Natural killer cell (primary cell): ENCODE data around the gene MAPKAPK2. TPM values are rescaled to one million over a fixed set of nuclear protein-coding genes. Genes with fewer than 3 reads are reported as not detected.

Experiments
- ATAC-seq, 3 donors: fragments of 150-1000 bp in 2 of 3; fragments of 200-7000 bp in 1 of 3; cut with Tn5 transposase; 1 replicate in 1 of 3; 2 replicates in 2 of 3; pipeline ENCODE4 v1.10.0; 2021; ENCODE audit warnings: mild to moderate bottlenecking in 2 of 3, moderate library complexity in 2 of 3
- DNase-seq, 2 donors: peaks; one replicate each; pipeline versions ENCODE4 v3.0.0 to v3.0.0-alpha.2; 2013 to 2021; ENCODE audit warnings: mixed read lengths in 1 of 2
- H3K27ac ChIP-seq: one replicate; pipeline ENCODE4 v1.5.1; 2013; ENCODE audit warnings: mild to moderate bottlenecking, low read length
- H3K27me3 ChIP-seq: one replicate; pipeline ENCODE4 v1.6.1; 2013; ENCODE audit warnings: low read length; ENCODE audit not compliant: control insufficient read depth, insufficient read depth
- H3K36me3 ChIP-seq: one replicate; pipeline ENCODE4 v1.6.1; 2013; ENCODE audit warnings: low read length; ENCODE audit not compliant: control insufficient read depth, insufficient read depth
- H3K4me1 ChIP-seq: one replicate; pipeline ENCODE4 v1.6.1; 2013; ENCODE audit warnings: low read length; ENCODE audit not compliant: control insufficient read depth, insufficient read depth
- H3K4me3 ChIP-seq: one replicate; pipeline ENCODE4 v1.5.1; 2013; ENCODE audit warnings: low read length
- H3K9me3 ChIP-seq: one replicate; pipeline ENCODE4 v1.6.1; 2013; ENCODE audit warnings: low read length; ENCODE audit not compliant: control insufficient read depth, insufficient read depth
- H3K27ac Mint-ChIP-seq, 2 donors: one replicate each; pipeline ENCODE4 v1.8.0; 2022; ENCODE audit warnings: mild to moderate bottlenecking in 2 of 2, mixed read lengths in 2 of 2, moderate library complexity in 1 of 2
- H3K27me3 Mint-ChIP-seq, 2 donors: one replicate each; pipeline ENCODE4 v1.8.0; 2022; ENCODE audit warnings: low read depth in 2 of 2, mixed read lengths in 2 of 2
- H3K36me3 Mint-ChIP-seq: one replicate; pipeline ENCODE4 v1.8.0; 2022; ENCODE audit warnings: mixed read lengths
- H3K4me1 Mint-ChIP-seq, 2 donors: one replicate each; pipeline ENCODE4 v1.8.0; 2022; ENCODE audit warnings: mixed read lengths in 2 of 2
- H3K4me3 Mint-ChIP-seq: one replicate; pipeline ENCODE4 v1.8.0; 2022; ENCODE audit warnings: mild to moderate bottlenecking, moderate library complexity, mixed read lengths
- H3K9me3 Mint-ChIP-seq, 2 donors: one replicate each; pipeline ENCODE4 v1.8.0; 2022; ENCODE audit warnings: mixed read lengths in 2 of 2
- WGBS: methylation state at CpG from one replicate; pipeline ENCODE4 v1.1.7; 2013; ENCODE audit warnings: missing lambda C conversion rate; ENCODE audit not compliant: insufficient coverage; 5-methylcytosine and 5-hydroxymethylcytosine counted together
- intact Hi-C: fragments of 100-400 bp; cut with micrococcal nuclease; formaldehyde crosslinking; loops from one replicate; pipeline ENCODE4 v1.14.2; 2022
- total RNA-seq, 4 donors: library from RNA; stranded (reverse); fragments of 120-200 nt in 1 of 4; gene quantifications; one replicate each; pipeline versions ENCODE4 v1.2.3 to v1.2.4, GENCODE V29; 2013 to 2022
- TF ChIP-seq, protein P1 (sequence below): fragments of 200-600 bp; IDR thresholded peaks from one replicate; pipeline ENCODE4 v1.8.0; 2022; ENCODE audit warnings: antibody characterized with exemption

The MAPKAPK2 gene
- total RNA-seq, 3 donors from 2014 or later (not counting 1 experiment from before 2014, with no cell fraction given) = 137 to 197 (median 178) TPM

DNA sequence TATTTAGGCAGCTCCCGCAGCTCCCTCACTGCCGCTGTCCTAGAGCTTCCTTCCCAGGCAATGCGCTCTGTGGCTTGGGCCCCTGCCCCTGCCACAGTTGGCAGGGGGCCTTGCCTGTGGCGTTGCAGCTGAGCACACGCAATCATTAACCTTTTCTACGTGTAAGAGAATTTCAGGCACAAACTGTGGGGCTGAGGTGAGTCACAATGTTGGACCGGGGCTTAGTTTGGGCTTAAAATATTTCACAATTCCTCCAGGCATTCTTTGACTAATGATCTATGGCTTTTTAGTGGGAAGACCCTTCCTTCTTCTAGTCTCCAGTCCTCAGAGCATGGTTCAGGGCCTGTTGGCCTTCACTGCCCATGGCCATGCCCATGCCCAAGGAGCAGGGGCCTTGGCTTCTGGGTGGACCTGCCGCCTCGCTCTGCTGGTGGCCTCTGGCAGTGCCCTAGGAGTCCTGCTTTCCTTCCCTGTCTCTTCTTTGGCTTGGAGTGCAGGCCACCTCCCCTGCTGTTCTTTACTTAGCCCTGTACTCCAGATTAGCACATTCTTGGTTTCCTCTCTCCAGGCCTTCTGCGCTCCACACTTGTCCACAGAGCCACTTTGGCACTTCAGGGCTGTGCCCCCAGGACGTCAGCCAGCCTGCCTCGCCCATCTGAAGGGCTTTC lies 39.2 kb downstream of the MAPKAPK2 start:
- no peaks in the 10 kb centered on the region for H3K27me3 Mint-ChIP-seq
- DNase-seq (no peak), ATAC-seq (no peak)
- Histone ChIP-seq H3K4me1 (peaks cover 64% of the 10 kb centered on the region), H3K9me3 (no peaks in the 10 kb centered on the region), H3K36me3 (peaks cover 2% of the 10 kb centered on the region), H3K27me3 (no peaks in the 10 kb centered on the region), H3K27ac (no peak overlapping the region), H3K4me3 (no peak overlapping the region)
- H3K9me3 Mint-ChIP-seq = no peaks in the 10 kb centered on the region
- H3K4me1 Mint-ChIP-seq = peaks cover 62 to 82% of the 10 kb centered on the region in 2 donors
- H3K36me3 Mint-ChIP-seq = no peaks in the 10 kb centered on the region
- TF ChIP-seq, protein P1, sequence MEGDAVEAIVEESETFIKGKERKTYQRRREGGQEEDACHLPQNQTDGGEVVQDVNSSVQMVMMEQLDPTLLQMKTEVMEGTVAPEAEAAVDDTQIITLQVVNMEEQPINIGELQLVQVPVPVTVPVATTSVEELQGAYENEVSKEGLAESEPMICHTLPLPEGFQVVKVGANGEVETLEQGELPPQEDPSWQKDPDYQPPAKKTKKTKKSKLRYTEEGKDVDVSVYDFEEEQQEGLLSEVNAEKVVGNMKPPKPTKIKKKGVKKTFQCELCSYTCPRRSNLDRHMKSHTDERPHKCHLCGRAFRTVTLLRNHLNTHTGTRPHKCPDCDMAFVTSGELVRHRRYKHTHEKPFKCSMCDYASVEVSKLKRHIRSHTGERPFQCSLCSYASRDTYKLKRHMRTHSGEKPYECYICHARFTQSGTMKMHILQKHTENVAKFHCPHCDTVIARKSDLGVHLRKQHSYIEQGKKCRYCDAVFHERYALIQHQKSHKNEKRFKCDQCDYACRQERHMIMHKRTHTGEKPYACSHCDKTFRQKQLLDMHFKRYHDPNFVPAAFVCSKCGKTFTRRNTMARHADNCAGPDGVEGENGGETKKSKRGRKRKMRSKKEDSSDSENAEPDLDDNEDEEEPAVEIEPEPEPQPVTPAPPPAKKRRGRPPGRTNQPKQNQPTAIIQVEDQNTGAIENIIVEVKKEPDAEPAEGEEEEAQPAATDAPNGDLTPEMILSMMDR = no peak
- H3K4me3 Mint-ChIP-seq = no peak overlapping the region
- intact Hi-C loops = no loop called here
- WGBS = 76% methylated on average over 11 of the region's 12 CpGs
- H3K27ac Mint-ChIP-seq = peak overlapping the region in 1 of 2 donors; percentile 43

DNA sequence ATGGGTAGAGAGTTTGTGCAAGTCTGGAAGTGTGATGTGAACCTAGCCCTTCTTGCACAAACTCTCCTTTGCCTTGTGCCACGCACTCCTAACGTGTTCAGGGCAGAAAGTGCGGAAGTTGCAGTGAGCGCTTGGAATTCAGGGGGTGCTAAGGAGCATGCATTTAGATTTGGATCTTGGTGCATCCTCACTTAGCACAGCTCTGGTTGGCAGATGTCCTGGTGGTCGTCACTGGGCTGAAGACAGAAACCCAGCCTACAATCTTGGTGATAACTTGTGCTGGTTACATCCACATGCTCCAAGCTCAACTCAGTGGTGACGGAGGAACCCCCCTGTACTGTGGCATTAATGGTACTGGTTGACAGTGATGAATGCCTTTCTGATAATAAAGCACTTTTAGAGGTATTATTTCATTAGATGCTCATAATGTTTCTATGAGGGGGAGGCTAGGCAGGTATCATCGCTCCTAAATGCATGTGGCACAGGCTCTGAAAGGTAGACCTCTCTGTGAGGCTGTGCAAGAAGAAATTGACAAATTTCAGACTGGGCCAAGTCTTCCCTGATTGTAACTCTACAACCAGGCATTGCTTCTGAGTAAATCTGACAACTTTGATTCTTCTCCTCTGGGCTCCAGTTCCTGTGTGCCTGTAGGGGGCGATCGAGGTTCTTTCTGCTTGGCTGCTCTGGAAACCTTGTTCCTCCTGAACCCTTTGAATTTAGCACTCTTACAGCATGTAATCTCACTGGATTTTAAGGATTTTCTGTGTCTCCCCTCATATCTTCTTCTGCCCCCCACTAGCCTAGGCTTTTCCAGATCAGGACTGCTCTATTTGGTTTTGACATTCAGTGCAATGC lies 40.6 kb downstream of the MAPKAPK2 start:
- DNase-seq (peak; percentile 55 to 82), ATAC-seq (peak; percentile 36 to 54 (median 54))
- Histone ChIP-seq H3K4me3 (no peak overlapping the region), H3K4me1 (peaks cover 67% of the 10 kb centered on the region), H3K27ac (no peak overlapping the region), H3K27me3 (no peaks in the 10 kb centered on the region), H3K9me3 (no peaks in the 10 kb centered on the region), H3K36me3 (peaks cover 15% of the 10 kb centered on the region)
- Mint-ChIP-seq H3K27ac (no peak overlapping the region), H3K27me3 (no peaks in the 10 kb centered on the region), H3K4me1 (peaks cover 63 to 83% of the 10 kb centered on the region in 2 donors), H3K4me3 (no peak overlapping the region), H3K36me3 (peaks cover 7% of the 10 kb centered on the region), H3K9me3 (no peaks in the 10 kb centered on the region)
- 71% methylated on average over 9 of the region's 9 CpGs for WGBS
- intact Hi-C loops = loop anchor here (5.0 kb wide), 2 partner anchors 38 to 42 kb away; no protein-coding TSS in a partner anchor
- TF ChIP-seq, protein P1 = peak; percentile 55

DNA sequence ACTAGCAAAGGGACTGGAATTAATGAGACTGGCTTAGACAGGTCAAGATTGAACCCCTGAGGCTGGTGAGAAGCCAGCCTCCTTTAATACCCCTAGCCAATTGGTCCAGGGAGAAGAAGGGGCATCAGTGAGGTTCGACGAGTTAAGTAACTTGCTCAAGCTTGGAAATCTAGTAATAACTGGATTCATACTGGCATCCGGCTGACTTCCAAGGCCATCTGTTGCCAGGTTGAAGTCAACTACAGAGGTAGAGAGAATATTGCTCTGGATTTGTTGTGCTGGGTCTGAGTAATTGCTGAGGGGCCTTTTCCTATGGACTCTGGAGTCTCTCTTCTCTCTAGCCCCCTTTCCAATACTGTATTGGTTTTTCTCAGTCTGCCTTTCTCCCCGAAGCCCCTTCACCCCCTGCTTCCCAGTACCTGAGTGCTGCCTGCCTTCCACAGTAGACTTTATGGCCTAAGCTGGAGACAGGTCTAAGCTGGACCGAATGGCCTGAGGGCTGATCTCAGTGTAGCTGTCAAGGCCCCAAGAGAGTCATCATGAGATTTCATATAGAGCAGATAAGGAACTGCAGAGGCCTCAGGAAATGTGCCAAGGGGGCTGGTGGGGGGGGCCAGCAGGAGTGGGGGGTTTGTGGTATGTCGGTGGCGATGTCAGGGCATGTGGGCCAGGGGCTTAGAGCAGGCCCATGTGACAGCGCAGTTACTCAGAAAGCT lies 43.4 kb downstream of the MAPKAPK2 start:
- intact Hi-C loops = loop anchor here (2.0 to 5.0 kb wide), 3 partner anchors 39 to 255 kb away; no protein-coding TSS in a partner anchor
- TF ChIP-seq, protein P1 = no peak
- Mint-ChIP-seq H3K9me3 (no peaks in the 10 kb centered on the region), H3K27me3 (no peaks in the 10 kb centered on the region), H3K4me3 (peak overlapping the region; percentile 9), H3K27ac (peak overlapping the region in 1 of 2 donors; percentile 70), H3K36me3 (peaks cover 14% of the 10 kb centered on the region), H3K4me1 (peaks cover 57 to 71% of the 10 kb centered on the region in 2 donors)
- Histone ChIP-seq H3K27ac (no peak overlapping the region), H3K27me3 (no peaks in the 10 kb centered on the region), H3K9me3 (no peaks in the 10 kb centered on the region), H3K36me3 (peaks cover 41% of the 10 kb centered on the region), H3K4me1 (peaks cover 54% of the 10 kb centered on the region), H3K4me3 (no peak overlapping the region)
- 71% methylated on average over 8 of the region's 8 CpGs for WGBS
- ATAC-seq (no peak), DNase-seq (no peak)
